Astrocyte of the spinal cord (primary cell): ENCODE measurements around the gene DLGAP1.

Experiments used
- DNase-seq: peaks from one replicate; pipeline ENCODE4 v3.0.0; 2011; ENCODE audit warnings: low read depth, low spot score
- H3K4me3 ChIP-seq: 2 replicates; pipeline ENCODE4 v1.5.1; 2011; ENCODE audit warnings: low read depth, mild to moderate bottlenecking, low read length, moderate library complexity
- in situ Hi-C: cut with HindIII; loops from 2 replicates; pipeline ENCODE4 v1.10.0; 2017; ENCODE audit warnings: low sequenced_read_pairs
- TF ChIP-seq, protein P1 (sequence below): IDR thresholded peaks from 2 replicates; pipeline ENCODE4 v1.5.1; 2012; ENCODE audit warnings: low read depth, mild to moderate bottlenecking, low read length, inconsistent platforms

The DLGAP1 gene

DNA sequence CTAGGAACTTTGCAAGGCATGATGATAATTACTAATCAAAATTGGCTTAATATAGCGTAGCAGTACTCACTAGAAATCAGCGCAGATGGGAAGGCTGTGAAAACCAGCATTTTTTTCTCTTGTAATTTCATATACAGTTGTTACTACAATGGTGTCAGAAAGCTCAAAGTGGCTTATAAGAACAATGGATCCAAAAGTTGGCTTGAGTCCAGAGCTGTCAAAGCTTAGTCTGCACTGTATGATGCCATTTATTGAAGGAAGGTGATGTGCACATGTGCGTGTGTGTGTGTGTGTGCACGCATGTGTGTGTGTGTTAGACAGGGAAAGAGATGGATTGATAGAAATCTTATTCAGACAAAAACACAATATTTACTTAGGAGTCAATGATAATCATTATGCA, 663.9 kb downstream of the DLGAP1 start:
- DNase-seq, result no peak
- no peak overlapping the region for H3K4me3 ChIP-seq
- in situ Hi-C loops, result no loop called here
- TF ChIP-seq, protein P1, sequence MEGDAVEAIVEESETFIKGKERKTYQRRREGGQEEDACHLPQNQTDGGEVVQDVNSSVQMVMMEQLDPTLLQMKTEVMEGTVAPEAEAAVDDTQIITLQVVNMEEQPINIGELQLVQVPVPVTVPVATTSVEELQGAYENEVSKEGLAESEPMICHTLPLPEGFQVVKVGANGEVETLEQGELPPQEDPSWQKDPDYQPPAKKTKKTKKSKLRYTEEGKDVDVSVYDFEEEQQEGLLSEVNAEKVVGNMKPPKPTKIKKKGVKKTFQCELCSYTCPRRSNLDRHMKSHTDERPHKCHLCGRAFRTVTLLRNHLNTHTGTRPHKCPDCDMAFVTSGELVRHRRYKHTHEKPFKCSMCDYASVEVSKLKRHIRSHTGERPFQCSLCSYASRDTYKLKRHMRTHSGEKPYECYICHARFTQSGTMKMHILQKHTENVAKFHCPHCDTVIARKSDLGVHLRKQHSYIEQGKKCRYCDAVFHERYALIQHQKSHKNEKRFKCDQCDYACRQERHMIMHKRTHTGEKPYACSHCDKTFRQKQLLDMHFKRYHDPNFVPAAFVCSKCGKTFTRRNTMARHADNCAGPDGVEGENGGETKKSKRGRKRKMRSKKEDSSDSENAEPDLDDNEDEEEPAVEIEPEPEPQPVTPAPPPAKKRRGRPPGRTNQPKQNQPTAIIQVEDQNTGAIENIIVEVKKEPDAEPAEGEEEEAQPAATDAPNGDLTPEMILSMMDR, result no peak

DNA sequence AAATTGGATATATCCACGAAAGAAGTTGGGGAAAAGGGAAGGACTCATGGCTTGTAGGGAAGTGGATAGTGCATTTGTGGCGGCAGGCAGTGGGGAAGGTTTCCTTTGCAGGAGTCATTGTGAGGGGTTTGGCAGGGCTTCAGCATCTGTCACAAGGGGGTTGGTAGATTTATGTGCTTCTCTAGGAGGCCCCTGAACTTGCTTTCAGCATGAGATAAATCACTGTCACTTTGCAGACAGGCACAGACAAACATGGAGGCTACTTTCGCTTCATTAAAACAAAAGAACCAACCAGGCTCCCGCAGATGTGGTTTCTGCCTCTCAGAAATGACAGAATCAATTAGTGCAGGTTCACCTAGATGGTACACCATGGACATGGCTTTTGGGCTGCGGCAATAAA, 664.4 kb downstream of the DLGAP1 start:
- TF ChIP-seq, protein P1, result no peak
- in situ Hi-C loops, result no loop called here
- DNase-seq, result peak; percentile 48
- no peak overlapping the region for H3K4me3 ChIP-seq

DNA sequence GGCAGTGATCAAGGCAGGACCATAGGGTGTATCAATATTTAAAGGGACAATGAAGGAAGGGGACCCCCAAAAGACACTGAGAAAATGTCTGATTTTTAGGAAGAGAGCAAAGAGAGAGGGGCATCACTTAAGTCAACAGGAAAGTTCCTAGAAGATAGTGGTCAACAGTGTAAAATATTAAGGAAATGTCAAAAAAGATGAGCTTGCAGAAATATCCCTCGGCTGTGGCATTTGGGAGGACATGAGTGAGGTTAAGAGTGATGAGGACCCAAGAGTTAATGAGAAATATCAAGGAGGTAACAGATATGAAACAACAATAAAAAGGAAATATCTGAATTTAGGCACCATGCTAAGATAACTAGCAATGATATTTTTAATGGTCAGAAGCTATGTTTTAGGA, 665.6 kb downstream of the DLGAP1 start:
- no peak for DNase-seq
- TF ChIP-seq, protein P1, result no peak
- in situ Hi-C loops, result no loop called here
- no peak overlapping the region for H3K4me3 ChIP-seq

DNA sequence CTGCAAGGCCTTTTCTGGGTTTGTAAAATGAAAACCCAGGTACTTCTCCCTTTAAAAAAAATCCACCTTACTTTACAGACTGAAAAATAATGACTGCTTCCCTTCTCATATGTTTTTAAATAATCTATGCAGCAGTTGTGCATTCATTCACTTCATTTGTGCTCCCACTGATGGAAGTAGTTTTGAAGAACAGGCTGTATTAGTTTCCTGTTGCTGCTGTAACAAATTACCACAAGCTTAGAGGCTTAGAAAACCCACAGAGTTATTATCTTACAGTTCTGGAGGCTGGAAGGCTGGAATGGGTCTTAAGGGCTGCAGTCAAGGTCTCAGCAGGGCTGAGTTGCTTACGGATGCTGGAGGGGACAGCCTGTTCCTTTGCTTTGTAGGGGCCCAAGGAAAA, 670.2 kb downstream of the DLGAP1 start:
- DNase-seq, result no peak
- in situ Hi-C loops, result no loop called here
- TF ChIP-seq, protein P1, result no peak
- H3K4me3 ChIP-seq, result no peak overlapping the region

DNA sequence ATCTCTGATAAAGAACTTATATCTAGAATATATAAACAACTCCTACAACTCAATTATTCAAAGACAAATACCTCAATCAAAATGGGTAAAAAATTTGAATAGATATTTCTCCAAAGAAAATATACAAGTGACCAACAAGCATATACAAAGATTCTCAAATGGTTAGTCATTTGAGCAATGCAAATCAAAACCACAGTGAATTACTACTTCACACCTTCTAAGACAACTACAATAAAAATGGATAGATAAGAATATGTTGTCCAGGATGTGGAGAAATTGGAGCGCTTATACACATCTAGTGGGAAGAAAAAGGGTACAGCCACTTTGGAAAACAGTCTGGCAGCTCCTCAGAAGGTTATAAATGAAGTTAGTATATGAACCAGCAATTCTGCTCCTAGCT, 672.2 kb downstream of the DLGAP1 start:
- in situ Hi-C loops, result no loop called here
- H3K4me3 ChIP-seq, result no peak overlapping the region
- no peak for DNase-seq
- TF ChIP-seq, protein P1, result no peak

DNA sequence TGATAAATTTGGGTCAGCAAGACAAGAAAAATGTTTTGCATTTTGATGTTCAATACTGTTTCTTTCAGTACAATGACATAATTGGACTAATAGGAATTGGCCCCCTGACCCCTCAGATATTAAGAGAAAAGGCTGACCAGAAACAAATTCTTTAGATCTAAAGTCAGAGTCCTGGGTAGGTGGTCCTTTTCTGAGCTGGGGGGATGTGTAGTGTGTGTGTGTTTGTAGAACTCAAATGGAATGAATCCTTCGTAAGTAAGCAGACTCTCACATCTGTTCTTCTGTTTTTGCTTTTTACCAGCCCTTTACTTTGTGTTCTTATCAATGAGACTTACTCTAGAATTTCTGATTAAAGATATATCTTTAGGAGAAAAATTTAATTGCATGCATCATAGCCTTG, 677.4 kb downstream of the DLGAP1 start:
- no peak for DNase-seq
- in situ Hi-C loops, result no loop called here
- H3K4me3 ChIP-seq, result no peak overlapping the region
- TF ChIP-seq, protein P1, result no peak

DNA sequence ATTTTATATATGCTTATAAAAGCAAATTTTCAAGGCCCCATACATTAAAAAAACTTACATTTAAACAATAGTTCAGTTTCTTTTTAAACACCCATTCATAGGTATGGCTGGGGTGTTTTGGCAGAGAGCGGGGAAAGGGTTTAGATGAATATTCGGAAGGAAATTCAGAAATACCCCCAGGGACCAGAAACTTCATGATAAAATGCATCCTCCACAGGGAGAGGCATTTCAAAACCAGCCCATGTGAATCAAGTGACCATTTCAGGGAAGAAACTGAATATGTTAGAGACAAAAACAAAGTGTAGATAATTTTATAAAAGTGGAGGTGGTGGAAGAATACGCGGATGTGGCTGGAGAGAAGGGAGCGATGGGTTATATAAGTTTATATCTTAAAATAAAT, 678.0 kb downstream of the DLGAP1 start:
- in situ Hi-C loops, result no loop called here
- H3K4me3 ChIP-seq, result no peak overlapping the region
- TF ChIP-seq, protein P1, result no peak
- DNase-seq, result no peak
